Measurements from ENCODE around the gene CHI3L1.
"Not testable (repeated sequence)": the region's sequence is repeated elsewhere in the genome, so short reads cannot be mapped to it uniquely, and the experiment has no call there.

CHI3L1 gene

GRCh38 chr1:203186446-203187303 is at the start of gene CHI3L1:
Gene CHI3L1, minus strand, starts transcription at chr1:203186704. Its CDS starts 81 bp downstream, at chr1:203186623.
- DNase-seq: no peak

GRCh38 chr1:203234901-203235300 is 48.4 kb upstream of the CHI3L1 start:
- DNase-seq: not testable (repeated sequence)

GRCh38 chr1:203229471-203230135 is 43.1 kb upstream of the CHI3L1 start, which contains the start of gene CHIT1:
Gene CHIT1, minus strand, starts transcription at chr1:203229673. Its CDS starts 37 bp downstream, at chr1:203229636.
- no peak for DNase-seq

- DNase-seq: no peak
These were observed 42.2 kb upstream of the CHI3L1 start for GRCh38 chr1:203228670-203229069.

GRCh38 chr1:203227371-203228083 is 41.0 kb upstream of the CHI3L1 start:
- no peak for DNase-seq

GRCh38 chr1:203225071-203225470 is 38.6 kb upstream of the CHI3L1 start:
- DNase-seq: no peak

GRCh38 chr1:203223012-203223775 is 36.7 kb upstream of the CHI3L1 start:
- no peak for DNase-seq

GRCh38 chr1:203219934-203220333 is 33.4 kb upstream of the CHI3L1 start:
- DNase-seq: no peak

GRCh38 chr1:203219171-203219570 is 32.7 kb upstream of the CHI3L1 start:
- no peak for DNase-seq

GRCh38 chr1:203217668-203218067 is 31.2 kb upstream of the CHI3L1 start:
- DNase-seq: no peak

- DNase-seq: no peak
These were observed 30.7 kb upstream of the CHI3L1 start for GRCh38 chr1:203217139-203217655.

GRCh38 chr1:203216274-203217138 is 30.0 kb upstream of the CHI3L1 start:
- no peak for DNase-seq

- no peak for DNase-seq
These were observed 29.1 kb upstream of the CHI3L1 start for GRCh38 chr1:203215573-203215972.

- no peak for DNase-seq
These were observed 28.4 kb upstream of the CHI3L1 start for GRCh38 chr1:203214871-203215270.

GRCh38 chr1:203213126-203213525 is 26.6 kb upstream of the CHI3L1 start:
- no peak for DNase-seq

- no peak for DNase-seq
These were observed 25.3 kb upstream of the CHI3L1 start for GRCh38 chr1:203211812-203212211.

GRCh38 chr1:203210988-203211387 is 24.5 kb upstream of the CHI3L1 start:
- no peak for DNase-seq

- no peak for DNase-seq
These were observed 23.8 kb upstream of the CHI3L1 start for GRCh38 chr1:203210350-203210749.

GRCh38 chr1:203208181-203208580 is 21.7 kb upstream of the CHI3L1 start:
- no peak for DNase-seq

GRCh38 chr1:203207751-203208150 is 21.2 kb upstream of the CHI3L1 start:
- DNase-seq: no peak

- DNase-seq: no peak
These were observed 19.7 kb upstream of the CHI3L1 start for GRCh38 chr1:203206129-203206687.

All from amniotic stem cell (primary cell).